Activated naive CD4-positive, alpha-beta T cell (primary cell): ENCODE results near the gene RNF225.
"Not testable (repeated sequence)": the region's sequence is repeated elsewhere in the genome, so short reads cannot be mapped to it uniquely, and the experiment has no call there.

Experiments
- DNase-seq, 4 experiments: peaks; one replicate each; lab custom pipeline; 2025; lab: John Stamatoyannopoulos, UW

RNF225 gene

GRCh38 chr19:58387338-58388174 is 7.9 kb upstream of the RNF225 start:
- DNase-seq, result no peak

DNA sequence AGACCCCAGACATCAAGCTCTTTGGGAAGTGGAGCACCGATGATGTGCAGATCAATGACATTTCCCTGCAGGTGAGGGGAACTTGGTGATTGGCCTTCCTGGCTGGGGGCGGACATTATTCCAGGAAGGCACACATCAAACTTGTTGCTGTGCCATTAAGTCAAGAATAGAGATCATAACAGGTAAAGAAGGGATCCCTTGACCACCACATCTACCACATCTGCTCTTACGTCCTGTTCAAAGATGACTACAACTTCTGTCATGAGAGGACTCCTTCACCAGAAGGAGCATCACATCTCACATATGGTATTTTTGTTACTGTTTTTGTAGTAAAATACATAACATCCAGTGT is 7.3 kb upstream of the RNF225 start:
- DNase-seq, result no peak

- DNase-seq, result no peak
Observed at GRCh38 chr19:58392945-58393724, 2.3 kb upstream of the RNF225 start.

GRCh38 chr19:58393725-58394033 is 1.8 kb upstream of the RNF225 start:
- no peak for DNase-seq

DNA sequence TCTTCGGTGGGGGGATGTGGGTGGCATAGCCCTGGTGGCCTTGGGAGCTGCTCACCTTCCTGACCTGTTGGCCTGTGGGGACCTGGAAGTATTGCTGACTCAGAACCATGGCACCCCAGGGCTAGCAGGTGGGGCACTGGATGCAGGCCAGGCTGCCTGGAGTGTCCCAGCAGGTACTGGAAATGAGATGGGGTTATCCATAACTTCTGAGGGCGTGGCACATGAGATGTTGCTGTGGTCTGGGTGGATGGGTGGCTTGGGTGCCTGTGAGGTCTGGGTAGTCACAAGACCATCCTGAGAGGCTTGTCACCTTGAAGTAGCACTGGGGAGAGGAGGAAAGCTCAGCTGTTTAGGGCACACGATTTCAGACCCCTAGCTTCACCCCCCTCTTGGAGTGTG is 636 bp upstream of the RNF225 start:
- no peak for DNase-seq

DNA sequence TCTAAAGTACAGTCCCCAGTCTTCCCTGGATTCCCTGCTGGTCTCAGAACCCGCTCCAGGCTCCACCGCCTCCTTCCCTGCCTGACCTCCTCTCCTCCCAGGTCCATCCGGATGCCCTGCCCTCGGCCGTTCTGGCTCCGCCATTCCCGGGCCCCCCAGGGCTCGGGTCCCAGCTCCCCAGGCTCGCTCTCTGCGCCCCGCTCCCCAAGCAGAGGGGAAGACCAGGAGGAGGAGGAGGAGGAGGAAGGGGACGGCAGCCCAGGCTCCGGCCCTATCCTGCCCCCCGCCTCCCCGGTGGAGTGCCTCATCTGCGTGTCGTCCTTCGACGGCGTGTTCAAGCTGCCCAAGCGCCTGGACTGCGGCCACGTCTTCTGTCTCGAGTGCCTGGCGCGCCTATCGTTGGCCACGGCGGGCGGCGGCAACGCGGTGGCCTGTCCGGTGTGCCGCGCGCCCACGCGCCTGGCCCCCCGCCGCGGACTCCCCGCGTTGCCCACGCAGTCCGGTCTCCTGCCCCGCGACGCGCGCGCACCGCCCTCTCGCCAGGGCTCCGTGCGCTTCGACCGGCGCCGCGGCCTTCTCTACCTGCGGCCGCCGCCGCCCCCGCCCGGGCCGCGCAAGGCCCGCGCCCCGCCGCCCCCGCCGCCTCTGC is 647 bp downstream of the RNF225 start:
- no peak for DNase-seq

DNA sequence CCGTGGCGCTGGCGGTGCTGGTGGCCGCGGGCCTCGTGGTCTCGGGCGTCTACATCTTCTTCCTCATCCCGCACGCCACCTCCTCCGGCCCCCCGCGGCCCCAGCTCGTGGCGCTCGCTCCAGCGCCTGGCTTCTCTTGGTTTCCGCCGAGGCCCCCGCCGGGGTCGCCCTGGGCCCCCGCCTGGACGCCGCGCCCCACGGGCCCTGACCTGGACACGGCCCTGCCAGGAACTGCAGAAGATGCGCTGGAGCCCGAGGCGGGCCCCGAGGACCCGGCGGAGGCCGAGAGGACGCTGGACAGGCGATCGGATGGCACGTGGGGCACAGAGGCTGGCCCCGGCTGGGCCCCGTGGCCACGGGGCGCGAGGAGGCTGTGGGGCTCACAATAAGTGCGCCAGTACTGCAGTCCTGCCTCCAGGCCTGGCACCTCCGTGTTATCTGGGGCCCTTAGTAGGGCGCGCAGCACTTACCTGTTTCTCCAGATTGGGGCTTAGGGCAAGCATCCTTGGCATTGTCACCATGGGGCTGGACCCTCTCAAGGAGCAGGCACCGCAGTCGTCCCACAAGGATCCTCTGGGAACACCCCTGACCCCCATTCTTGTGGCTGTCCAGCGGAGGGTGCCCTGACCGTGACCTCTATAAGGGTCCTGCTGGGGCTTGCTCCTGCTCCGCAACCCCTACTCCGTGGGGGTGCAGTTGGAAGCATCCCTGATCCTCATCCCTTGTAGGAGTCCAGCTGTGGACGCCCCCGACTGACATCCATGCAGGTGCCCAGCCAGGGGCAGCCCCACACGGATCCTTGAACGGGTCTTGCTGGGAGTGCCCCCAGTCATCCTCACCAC is 1.5 kb downstream of the RNF225 start:
- DNase-seq, result no peak

- DNase-seq, result no peak
Observed at GRCh38 chr19:58397533-58398037, 2.1 kb downstream of the RNF225 start.

GRCh38 chr19:58398087-58398486 is 2.6 kb downstream of the RNF225 start:
- DNase-seq, result no peak

GRCh38 chr19:58398545-58398944 is 3.1 kb downstream of the RNF225 start:
- no peak for DNase-seq

DNA sequence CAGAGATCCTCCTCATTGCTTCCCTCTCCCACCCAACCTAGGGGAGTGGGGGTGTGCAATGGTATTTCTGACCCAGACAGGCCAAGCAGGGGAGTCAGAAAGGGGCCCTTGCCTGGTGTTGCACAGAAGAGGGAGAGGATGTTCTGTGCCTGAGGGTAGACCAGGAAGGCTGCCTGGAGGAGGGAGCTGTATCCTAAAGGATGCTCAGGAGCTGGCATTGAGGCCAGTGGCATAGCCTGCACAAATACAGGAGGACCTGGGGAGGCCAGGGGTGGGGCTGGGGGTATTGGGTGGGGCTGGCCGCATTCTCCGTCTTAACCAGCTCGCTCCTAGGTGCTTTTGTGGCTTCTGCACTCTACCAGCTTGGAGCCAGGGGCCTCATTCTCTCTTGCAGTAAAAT is 4.4 kb downstream of the RNF225 start:
- DNase-seq, result no peak

DNA sequence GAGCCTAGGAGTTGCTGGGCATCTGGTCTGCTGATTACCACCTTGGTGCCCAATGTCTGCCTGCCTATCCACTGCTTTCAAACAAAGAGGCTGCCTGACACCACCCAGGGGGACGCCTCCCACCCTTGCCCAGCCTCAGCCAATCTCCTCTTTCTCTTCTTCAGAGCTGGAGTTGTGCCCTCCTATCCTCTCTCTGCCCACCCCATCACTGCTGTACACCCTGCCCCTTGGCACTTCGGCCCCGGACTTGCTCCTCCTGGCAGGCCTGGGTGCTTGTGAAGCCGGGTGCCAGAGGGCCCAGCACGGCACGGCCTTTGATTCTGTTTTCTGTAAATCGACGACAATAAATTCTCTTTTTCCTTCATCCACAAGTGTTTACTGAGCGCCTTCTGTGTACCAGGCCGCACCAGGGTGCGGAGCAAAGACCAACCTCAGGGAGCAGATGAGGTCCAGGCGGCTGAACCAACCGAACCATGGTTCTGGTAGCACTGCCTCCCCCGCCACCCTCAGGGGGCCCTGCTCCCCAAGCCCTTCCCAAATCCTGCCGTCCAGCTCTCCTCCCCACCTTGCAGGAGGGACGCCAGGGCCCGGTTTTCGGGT is 5.0 kb downstream of the RNF225 start:
- DNase-seq, result no peak

GRCh38 chr19:58400916-58401839 is 5.7 kb downstream of the RNF225 start:
- DNase-seq, result peak; percentile 94 to 98 (median 98)

- no peak for DNase-seq
Observed at GRCh38 chr19:58401840-58402421, 6.5 kb downstream of the RNF225 start.

- not testable (repeated sequence) for DNase-seq
Observed at GRCh38 chr19:58403920-58404478, 8.5 kb downstream of the RNF225 start.

DNA sequence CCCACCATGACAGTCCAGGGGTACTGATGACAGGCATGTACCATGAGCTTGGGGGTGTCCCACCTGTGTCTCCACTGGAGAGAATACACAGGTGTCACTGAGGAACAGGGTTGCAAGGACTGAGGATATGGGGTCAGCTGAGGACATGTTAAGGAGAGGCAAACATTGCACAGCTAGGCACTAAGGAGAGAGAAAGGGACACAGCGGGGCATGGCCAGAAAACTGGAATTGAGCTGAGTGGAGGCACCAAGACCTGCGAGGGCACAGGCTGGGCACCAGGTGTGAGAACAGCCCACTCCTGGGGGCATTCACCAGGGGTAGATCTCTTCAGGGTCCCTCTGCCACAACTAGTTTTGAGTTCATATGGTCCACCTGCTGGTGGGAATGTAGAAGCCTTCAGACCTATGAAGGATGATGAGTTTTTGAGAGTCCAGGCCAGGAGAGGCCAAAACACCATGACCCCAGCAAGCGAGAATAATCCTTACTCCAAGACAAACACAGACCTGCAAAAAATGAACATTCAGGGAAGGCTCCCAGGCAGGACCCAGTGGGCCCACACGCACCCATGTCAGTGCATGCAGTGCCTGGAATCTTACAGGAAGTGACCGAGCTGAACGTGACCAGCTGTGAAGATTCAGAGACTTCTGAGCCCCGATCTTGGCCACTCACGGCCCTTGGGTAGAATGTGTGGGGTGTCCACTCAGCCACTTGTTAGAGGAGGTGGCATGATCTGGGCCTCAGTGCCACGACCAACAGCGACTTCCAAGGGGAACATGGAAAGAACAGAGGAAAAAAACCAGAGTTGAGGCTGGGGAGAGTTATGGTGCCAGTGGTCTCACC is 11.6 kb downstream of the RNF225 start:
- no peak for DNase-seq

GRCh38 chr19:58407658-58408151 is 12.2 kb downstream of the RNF225 start:
- DNase-seq, result no peak
